Nephron (organoid): ENCODE results near the gene OCSTAMP.

Source experiments
- H3K27ac Mint-ChIP-seq, 3 experiments: 2 replicates each; pipeline ENCODE4 v1.8.0; 2020; ENCODE audit warnings: mixed read lengths in 3 of 3, mild to moderate bottlenecking in 2 of 3, moderate library complexity in 1 of 3
- H3K27me3 Mint-ChIP-seq: 2 replicates; pipeline ENCODE4 v1.8.0; 2021; ENCODE audit warnings: low read depth, mild to moderate bottlenecking, moderate library complexity, mixed read lengths
- H3K36me3 Mint-ChIP-seq: 2 replicates; pipeline ENCODE4 v1.8.0; 2020; ENCODE audit warnings: low read depth, mixed read lengths
- H3K4me1 Mint-ChIP-seq: 2 replicates; pipeline ENCODE4 v1.8.0; 2020; ENCODE audit warnings: mixed read lengths
- H3K4me3 Mint-ChIP-seq, 3 experiments: 2 replicates each; pipeline ENCODE4 v1.8.0; 2020; ENCODE audit warnings: mild to moderate bottlenecking in 3 of 3, mixed read lengths in 3 of 3, moderate library complexity in 2 of 3
- H3K9me3 Mint-ChIP-seq: 2 replicates; pipeline ENCODE4 v1.8.0; 2020; ENCODE audit warnings: mixed read lengths
- CTCF ChIP-seq, 3 experiments: fragments of 200-600 bp; sonication (generic); IDR thresholded peaks; one replicate each; pipeline ENCODE4 v1.5.0; 2021; ENCODE audit warnings: antibody characterized with exemption in 3 of 3; ENCODE audit not compliant: unreplicated experiment in 3 of 3

OCSTAMP gene

DNA sequence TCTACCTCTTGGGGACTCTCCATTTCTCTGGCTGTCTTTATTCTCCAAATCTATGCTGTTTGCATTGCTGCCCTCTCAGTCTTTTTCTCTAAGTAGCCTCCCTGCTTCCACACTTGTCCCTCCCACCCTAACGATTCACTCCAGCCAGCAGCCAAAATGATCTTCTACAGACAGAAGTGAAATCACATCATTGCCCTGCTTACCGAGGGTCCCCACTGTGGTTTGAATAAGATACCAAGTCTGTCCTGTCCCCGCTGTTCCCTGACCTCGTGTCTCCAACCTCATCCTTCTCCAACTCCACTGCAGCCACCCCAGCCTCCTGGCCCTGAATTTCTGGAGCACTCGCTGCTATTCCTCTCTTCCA lies 11.5 kb upstream of the OCSTAMP start:
- Mint-ChIP-seq H3K4me1 (peaks cover 20% of the 10 kb centered on the region), H3K27me3 (no peaks in the 10 kb centered on the region), H3K9me3 (no peaks in the 10 kb centered on the region), H3K36me3 (no peaks in the 10 kb centered on the region), H3K4me3 (no peak overlapping the region), H3K27ac (no peak overlapping the region)
- no peak for TF ChIP-seq CTCF (IDR thresholded peaks at IDR 0.05; ENCODE audit: unreplicated experiment in 3 of 3)

GRCh38 chr20:46559685-46560440 lies 9.4 kb upstream of the OCSTAMP start:
- Mint-ChIP-seq H3K9me3 (no peaks in the 10 kb centered on the region), H3K4me3 (peak overlapping the region in 1 of 3 experiments; percentile 14), H3K4me1 (peaks cover 20% of the 10 kb centered on the region), H3K27me3 (peaks cover 8% of the 10 kb centered on the region), H3K27ac (peak overlapping the region in 1 of 3 experiments; percentile 30), H3K36me3 (no peaks in the 10 kb centered on the region)
- TF ChIP-seq CTCF (IDR thresholded peaks at IDR 0.05; ENCODE audit: unreplicated experiment in 3 of 3), result no peak

GRCh38 chr20:46559001-46559400 lies 8.5 kb upstream of the OCSTAMP start:
- H3K27ac Mint-ChIP-seq, result no peak overlapping the region
- peaks cover 9% of the 10 kb centered on the region for H3K27me3 Mint-ChIP-seq
- H3K9me3 Mint-ChIP-seq, result no peaks in the 10 kb centered on the region
- H3K36me3 Mint-ChIP-seq, result no peaks in the 10 kb centered on the region
- peaks cover 20% of the 10 kb centered on the region for H3K4me1 Mint-ChIP-seq
- no peak for TF ChIP-seq CTCF (IDR thresholded peaks at IDR 0.05; ENCODE audit: unreplicated experiment in 3 of 3)
- no peak overlapping the region for H3K4me3 Mint-ChIP-seq

DNA sequence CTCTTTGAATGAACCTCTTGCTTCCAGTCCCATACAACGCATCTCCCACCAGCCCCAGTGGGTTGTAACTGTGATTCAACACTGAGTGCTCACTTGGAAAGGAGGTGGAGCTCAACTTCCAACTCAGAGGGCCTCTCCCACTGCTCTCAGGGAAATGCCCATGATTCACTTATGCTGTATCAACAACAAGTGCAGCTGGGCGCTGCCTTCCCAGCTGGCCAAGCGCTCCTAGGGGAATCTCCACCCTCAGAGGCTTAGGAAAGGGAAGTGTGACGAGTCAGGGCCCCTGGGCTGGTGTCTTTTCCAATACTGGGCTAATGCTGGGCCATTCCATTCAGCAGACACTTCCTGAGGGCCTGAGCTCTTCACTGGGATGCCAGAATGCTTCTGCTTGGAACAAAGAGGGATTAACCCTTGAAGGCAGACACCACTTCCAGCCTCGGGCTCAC lies 8.1 kb upstream of the OCSTAMP start:
- H3K27me3 Mint-ChIP-seq, result peaks cover 9% of the 10 kb centered on the region
- no peaks in the 10 kb centered on the region for H3K36me3 Mint-ChIP-seq
- H3K4me1 Mint-ChIP-seq, result peaks cover 20% of the 10 kb centered on the region
- no peaks in the 10 kb centered on the region for H3K9me3 Mint-ChIP-seq
- no peak overlapping the region for H3K4me3 Mint-ChIP-seq
- TF ChIP-seq CTCF (IDR thresholded peaks at IDR 0.05; ENCODE audit: unreplicated experiment in 3 of 3), result no peak
- peak overlapping the region in 2 of 3 experiments; percentile 57 to 80 for H3K27ac Mint-ChIP-seq

DNA sequence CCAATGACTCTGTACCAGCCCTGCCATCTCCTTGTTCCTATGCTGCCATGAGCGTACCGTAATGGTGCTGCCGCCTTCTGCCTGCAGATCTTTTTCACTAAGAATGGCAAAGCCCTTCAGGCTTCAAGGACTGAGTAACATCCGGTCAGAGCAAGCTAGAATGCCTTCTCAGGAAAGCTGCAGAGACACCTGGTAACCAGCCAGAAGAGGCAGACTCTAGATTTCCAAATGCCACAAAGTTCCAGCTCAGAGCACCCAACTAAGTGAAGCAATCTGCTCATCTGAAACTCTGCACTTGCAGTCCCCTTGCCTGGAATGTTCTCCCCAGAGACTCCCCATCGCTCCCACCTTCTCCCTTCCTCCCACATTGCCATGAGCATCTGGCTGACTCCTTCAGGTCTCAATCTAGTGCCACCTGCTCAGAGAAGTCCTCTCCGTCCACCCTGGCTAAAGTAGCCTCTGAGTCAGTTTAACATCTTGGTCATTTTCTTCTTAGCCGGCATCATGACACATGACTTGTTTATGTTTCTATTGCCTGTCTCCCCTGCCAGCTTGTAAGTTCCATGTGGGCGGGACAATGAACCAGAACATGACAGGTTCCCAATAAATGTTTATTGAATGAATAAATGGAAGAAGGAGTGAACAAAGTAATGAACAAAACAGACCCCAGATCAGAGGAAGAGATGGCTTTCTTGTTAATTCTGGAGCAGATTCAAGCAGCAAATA lies 6.9 kb upstream of the OCSTAMP start:
- no peak overlapping the region for H3K27ac Mint-ChIP-seq
- no peak overlapping the region for H3K4me3 Mint-ChIP-seq
- no peaks in the 10 kb centered on the region for H3K36me3 Mint-ChIP-seq
- H3K27me3 Mint-ChIP-seq, result peaks cover 9% of the 10 kb centered on the region
- TF ChIP-seq CTCF (IDR thresholded peaks at IDR 0.05; ENCODE audit: unreplicated experiment in 3 of 3), result no peak
- H3K4me1 Mint-ChIP-seq, result peaks cover 20% of the 10 kb centered on the region
- H3K9me3 Mint-ChIP-seq, result no peaks in the 10 kb centered on the region
